NCI-H524 (cell line): ENCODE results near the gene RMND1.

ENCODE experiments used
- DNase-seq, 2 experiments: peaks; one replicate each; lab custom pipeline; 2025; lab: John Stamatoyannopoulos, UW

Gene RMND1

GRCh38 chr6:151417477-151417876, 34.4 kb downstream of the RMND1 start:
- DNase-seq, result no peak

GRCh38 chr6:151414641-151415260, 37.2 kb downstream of the RMND1 start:
- DNase-seq, result no peak

GRCh38 chr6:151413372-151414145, 38.4 kb downstream of the RMND1 start:
- DNase-seq, result no peak

GRCh38 chr6:151412909-151413308, 39.0 kb downstream of the RMND1 start:
- DNase-seq, result no peak

- DNase-seq, result no peak
Observed at GRCh38 chr6:151409679-151410078, 42.2 kb downstream of the RMND1 start.

- no peak for DNase-seq
Observed at GRCh38 chr6:151409260-151409659, 42.7 kb downstream of the RMND1 start.

GRCh38 chr6:151408858-151409257, 43.1 kb downstream of the RMND1 start:
- no peak for DNase-seq

GRCh38 chr6:151403919-151404308, 48.0 kb downstream of the RMND1 start:
- DNase-seq, result no peak

GRCh38 chr6:151402228-151402627, 49.7 kb downstream of the RMND1 start:
- no peak for DNase-seq

GRCh38 chr6:151400473-151400872, 51.5 kb downstream of the RMND1 start:
- no peak for DNase-seq

GRCh38 chr6:151399679-151400078, 52.2 kb downstream of the RMND1 start:
- no peak for DNase-seq

- DNase-seq, result no peak
Observed at GRCh38 chr6:151393410-151393809, 58.5 kb downstream of the RMND1 start.

- peak in 1 of 2 experiments; percentile 16 for DNase-seq
Observed at GRCh38 chr6:151392427-151392826, 59.5 kb downstream of the RMND1 start.

GRCh38 chr6:151391471-151392413, 60.2 kb downstream of the RMND1 start, which contains the start of gene ZBTB2:
Gene ZBTB2 (minus strand): TSS chr6:151391559. CDS start chr6:151373637, 17,922 bp downstream.
- DNase-seq, result peak; percentile 74 to 82

GRCh38 chr6:151390851-151391470, 61.0 kb downstream of the RMND1 start:
- DNase-seq, result peak; percentile 47 to 72

- DNase-seq, result peak; percentile 99
Observed at GRCh38 chr6:151390276-151390850, 61.6 kb downstream of the RMND1 start.

- DNase-seq, result peak; percentile 66 to 82
Observed at GRCh38 chr6:151389618-151390275, 62.2 kb downstream of the RMND1 start.

GRCh38 chr6:151388997-151389617, 62.8 kb downstream of the RMND1 start:
- peak in 1 of 2 experiments; percentile 76 for DNase-seq

- no peak for DNase-seq
Observed at GRCh38 chr6:151388236-151388635, 63.7 kb downstream of the RMND1 start.

- no peak for DNase-seq
Observed at GRCh38 chr6:151387175-151387970, 64.6 kb downstream of the RMND1 start.
